OCI-LY7 (cell line): ENCODE measurements around the gene RFNG.

Experiments
- EZH2phosphoT487 ChIP-seq: fragments of 200-600 bp; sonication (generic); IDR thresholded peaks from 2 replicates; pipeline ENCODE4 v1.6.1; 2018; ENCODE audit warnings: low read depth, borderline replicate concordance, mild to moderate bottlenecking, mixed run types, antibody characterized with exemption, low read length, moderate library complexity, mixed read lengths
- TF ChIP-seq, protein P1 (sequence below): fragments of 200-600 bp; sonication (generic); conservative IDR thresholded peaks from 2 replicates; pipeline ENCODE4 v1.5.1; 2014; ENCODE audit warnings: mild to moderate bottlenecking, antibody characterized with exemption, low read length, moderate library complexity, mixed read lengths

GRCh38 chr17:82047914-82048570 is 3.6 kb downstream of the RFNG start:
- TF ChIP-seq, protein P1, sequence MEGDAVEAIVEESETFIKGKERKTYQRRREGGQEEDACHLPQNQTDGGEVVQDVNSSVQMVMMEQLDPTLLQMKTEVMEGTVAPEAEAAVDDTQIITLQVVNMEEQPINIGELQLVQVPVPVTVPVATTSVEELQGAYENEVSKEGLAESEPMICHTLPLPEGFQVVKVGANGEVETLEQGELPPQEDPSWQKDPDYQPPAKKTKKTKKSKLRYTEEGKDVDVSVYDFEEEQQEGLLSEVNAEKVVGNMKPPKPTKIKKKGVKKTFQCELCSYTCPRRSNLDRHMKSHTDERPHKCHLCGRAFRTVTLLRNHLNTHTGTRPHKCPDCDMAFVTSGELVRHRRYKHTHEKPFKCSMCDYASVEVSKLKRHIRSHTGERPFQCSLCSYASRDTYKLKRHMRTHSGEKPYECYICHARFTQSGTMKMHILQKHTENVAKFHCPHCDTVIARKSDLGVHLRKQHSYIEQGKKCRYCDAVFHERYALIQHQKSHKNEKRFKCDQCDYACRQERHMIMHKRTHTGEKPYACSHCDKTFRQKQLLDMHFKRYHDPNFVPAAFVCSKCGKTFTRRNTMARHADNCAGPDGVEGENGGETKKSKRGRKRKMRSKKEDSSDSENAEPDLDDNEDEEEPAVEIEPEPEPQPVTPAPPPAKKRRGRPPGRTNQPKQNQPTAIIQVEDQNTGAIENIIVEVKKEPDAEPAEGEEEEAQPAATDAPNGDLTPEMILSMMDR, result no peak
- TF ChIP-seq EZH2phosphoT487, result no peak
